Measurements from ENCODE around the gene RPS10.

DNA sequence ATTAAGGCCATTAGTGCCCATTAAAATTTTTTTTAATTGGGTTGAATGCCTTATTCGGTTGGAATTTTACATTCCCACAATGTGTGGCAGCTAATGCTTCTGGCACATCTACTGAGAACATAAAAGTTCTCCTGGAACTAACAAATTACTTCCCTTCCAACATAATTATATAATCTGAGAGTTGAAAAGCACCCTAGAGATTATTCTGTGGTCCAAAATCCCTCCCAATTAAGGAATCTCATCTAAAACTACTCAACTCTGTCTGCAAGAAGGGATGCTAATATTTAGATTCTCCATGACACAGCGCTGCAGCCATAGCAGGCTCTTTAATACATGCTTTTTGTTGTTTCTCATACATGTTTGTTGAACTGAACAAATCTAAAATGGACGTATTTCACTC lies 37.4 kb downstream of the RPS10 start:
- TF ChIP-seq CSDC2 (CRISPR knock-in tag; IDR thresholded peaks at IDR 0.05) (no peak), ISL1 (CRISPR knock-in tag; IDR thresholded peaks at IDR 0.05) (no peak)
- TF ChIP-seq, protein P1, sequence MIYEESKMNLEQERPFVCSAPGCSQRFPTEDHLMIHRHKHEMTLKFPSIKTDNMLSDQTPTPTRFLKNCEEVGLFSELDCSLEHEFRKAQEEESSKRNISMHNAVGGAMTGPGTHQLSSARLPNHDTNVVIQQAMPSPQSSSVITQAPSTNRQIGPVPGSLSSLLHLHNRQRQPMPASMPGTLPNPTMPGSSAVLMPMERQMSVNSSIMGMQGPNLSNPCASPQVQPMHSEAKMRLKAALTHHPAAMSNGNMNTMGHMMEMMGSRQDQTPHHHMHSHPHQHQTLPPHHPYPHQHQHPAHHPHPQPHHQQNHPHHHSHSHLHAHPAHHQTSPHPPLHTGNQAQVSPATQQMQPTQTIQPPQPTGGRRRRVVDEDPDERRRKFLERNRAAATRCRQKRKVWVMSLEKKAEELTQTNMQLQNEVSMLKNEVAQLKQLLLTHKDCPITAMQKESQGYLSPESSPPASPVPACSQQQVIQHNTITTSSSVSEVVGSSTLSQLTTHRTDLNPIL (CRISPR knock-in tag; IDR thresholded peaks at IDR 0.05; ENCODE audit: low read depth), result no peak

Data from SK-N-SH treated with all-trans-retinoic acid at 6 μM for 48 hours (cell line).